Thymus (tissue), 11 donors: ENCODE data around the gene ZNRF1. TPM values are rescaled to one million over a fixed set of nuclear protein-coding genes. Genes with fewer than 3 reads are reported as not detected.

Experiments used
- DNase-seq, 9 donors: peaks; one replicate each; pipeline ENCODE4 v3.0.0-alpha.2; 2013; ENCODE audit warnings: low spot score in 9 of 9, low read depth in 6 of 9, missing footprints in 1 of 9
- H3K27ac ChIP-seq, 2 donors: one replicate each; pipeline ENCODE4 v1.5.1; 2013; ENCODE audit warnings: control low read depth in 1 of 2, low read depth in 1 of 2, low read length in 1 of 2, mild to moderate bottlenecking in 1 of 2, moderate library complexity in 1 of 2
- H3K27me3 ChIP-seq, 2 donors: one replicate each; pipeline ENCODE4 v1.5.1; 2013; ENCODE audit warnings: low read length in 1 of 2; ENCODE audit not compliant: control insufficient read depth in 2 of 2, insufficient read depth in 1 of 2
- H3K36me3 ChIP-seq, 2 donors: one replicate each; pipeline ENCODE4 v1.5.1; 2013; ENCODE audit warnings: low read length in 1 of 2, mild to moderate bottlenecking in 1 of 2, moderate library complexity in 1 of 2; ENCODE audit not compliant: control insufficient read depth in 2 of 2, insufficient read depth in 2 of 2
- H3K4me1 ChIP-seq, 2 donors: one replicate each; pipeline ENCODE4 v1.5.1; 2013; ENCODE audit warnings: low read length in 2 of 2; ENCODE audit not compliant: control insufficient read depth in 2 of 2, insufficient read depth in 2 of 2
- H3K4me3 ChIP-seq, 2 donors: one replicate each; pipeline ENCODE4 v1.5.1; 2013; ENCODE audit warnings: low read length in 2 of 2, control low read depth in 1 of 2, mild to moderate bottlenecking in 1 of 2
- H3K9me3 ChIP-seq, 2 donors: one replicate each; pipeline ENCODE4 v1.5.1; 2013; ENCODE audit warnings: low read length in 1 of 2, mild to moderate bottlenecking in 1 of 2; ENCODE audit not compliant: control insufficient read depth in 2 of 2, insufficient read depth in 1 of 2
- WGBS: extraction: QIAGEN DNeasy Blood & Tissue Kit; methylation state at CpG from one replicate; pipeline ENCODE4 v1.1.7; 2013; 5-methylcytosine and 5-hydroxymethylcytosine counted together
- polyA plus RNA-seq: library from polyadenylated mRNA; stranded (reverse); fragments of 200-250 nt; gene quantifications from one replicate; pipeline ENCODE4 v1.2.3, GENCODE V29; 2013
- total RNA-seq: library from RNA; stranded (reverse); fragments of 120-200 nt; gene quantifications from one replicate; pipeline ENCODE4 v1.2.4, GENCODE V29; 2013
- donor health status: healthy.

Gene ZNRF1
- total and polyA plus RNA-seq, 2 donors: 26.6 to 39.6 TPM

DNA sequence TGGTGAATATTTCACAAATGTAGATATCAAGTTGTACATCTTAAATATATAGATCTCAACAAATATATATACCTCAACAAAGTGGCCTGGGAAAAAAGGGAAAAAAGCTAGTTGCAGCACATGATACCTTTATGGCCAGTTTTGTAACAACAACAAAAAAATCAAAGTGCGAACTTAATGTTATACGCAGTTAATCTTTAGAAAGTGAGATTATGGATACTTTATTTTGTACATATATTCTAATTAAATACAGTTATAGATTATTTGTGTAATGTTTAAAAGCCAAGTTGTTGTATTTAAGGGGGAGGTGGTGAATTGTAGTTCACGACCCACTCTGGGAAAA is 149.1 kb downstream of the ZNRF1 start:
- DNase-seq: no peak

GRCh38 chr16:75148311-75149195 is 149.7 kb downstream of the ZNRF1 start, which contains the start of gene ZFP1:
TSS of gene ZFP1 (plus strand) at chr16:75148524. CDS start at chr16:75152952, 4,428 bp downstream.
- Histone ChIP-seq H3K4me1 (peaks cover 3 to 6% of the 10 kb centered on the region in 2 donors), H3K27ac (peak within 1 kb of the TSS; percentile 83 to 95), H3K27me3 (no peaks in the 10 kb centered on the region), H3K4me3 (peak within 1 kb of the TSS; percentile 69 to 94), H3K36me3 (peaks cover 5 to 14% of the 10 kb centered on the region in 2 donors), H3K9me3 (peaks cover 0 to 18% of the 10 kb centered on the region in 2 donors)
- under 1% methylated on average over 93 of the region's 93 CpGs for WGBS
- peak; percentile 82 to 97 (median 93) for DNase-seq

More for the DNA sequence above, 149.1 kb downstream of the ZNRF1 start:
- H3K27me3 ChIP-seq: no peaks in the 10 kb centered on the region
- peaks cover 5 to 9% of the 10 kb centered on the region in 2 donors for H3K36me3 ChIP-seq
- H3K4me3 ChIP-seq: no peak overlapping the region
- H3K27ac ChIP-seq: no peak overlapping the region
- H3K9me3 ChIP-seq: peaks cover 0 to 18% of the 10 kb centered on the region in 2 donors
- WGBS: 66% methylated on average over 3 of the region's 3 CpGs
- peaks cover 3 to 6% of the 10 kb centered on the region in 2 donors for H3K4me1 ChIP-seq

DNA sequence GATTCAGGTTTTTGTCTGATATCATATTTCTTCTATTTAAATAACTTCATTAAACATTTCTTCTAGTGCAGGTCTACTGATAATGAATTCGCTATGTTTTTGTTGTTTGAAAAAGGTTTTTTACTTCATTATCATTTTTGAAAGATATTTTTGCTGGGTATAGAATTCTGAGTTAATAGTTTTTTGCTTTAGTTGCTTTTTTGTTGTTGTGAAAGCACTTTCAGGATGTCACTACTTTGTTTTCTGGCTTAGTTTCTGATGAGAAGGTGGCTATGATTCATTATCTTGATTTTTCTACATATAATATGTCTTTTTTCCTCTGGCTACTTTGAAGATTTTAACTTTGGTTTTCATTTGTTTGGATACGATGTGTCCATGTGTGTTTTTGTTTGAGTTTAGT is 153.0 kb downstream of the ZNRF1 start:
- no peak overlapping the region for H3K27ac ChIP-seq
- peaks cover 3 to 6% of the 10 kb centered on the region in 2 donors for H3K4me1 ChIP-seq
- WGBS: 49% methylated on average over 2 of the region's 2 CpGs
- H3K9me3 ChIP-seq: peaks cover 0 to 20% of the 10 kb centered on the region in 2 donors
- H3K4me3 ChIP-seq: no peak overlapping the region
- peaks cover 18 to 31% of the 10 kb centered on the region in 2 donors for H3K36me3 ChIP-seq
- H3K27me3 ChIP-seq: no peaks in the 10 kb centered on the region
- no peak for DNase-seq

DNA sequence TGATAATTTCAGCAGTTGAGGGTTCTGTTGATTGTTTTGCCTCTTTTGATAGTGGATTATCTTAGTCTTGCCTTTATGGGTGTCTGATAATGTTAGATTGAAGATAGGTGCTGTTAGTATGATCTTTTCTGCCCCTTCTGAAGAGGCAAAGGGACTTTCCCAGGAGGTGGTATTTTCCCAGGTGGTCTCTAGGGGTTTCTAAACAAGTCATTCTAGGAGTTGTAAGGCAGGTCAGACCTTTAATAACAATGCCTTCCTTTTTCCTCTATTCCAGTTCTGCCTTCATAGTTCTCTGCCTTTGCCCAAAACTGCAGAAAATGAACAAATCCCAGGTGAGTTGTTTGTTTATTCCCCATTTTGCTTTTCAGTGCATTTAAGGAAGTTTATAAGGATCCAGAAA is 153.8 kb downstream of the ZNRF1 start:
- no peak for DNase-seq
- H3K4me3 ChIP-seq: no peak overlapping the region

DNA sequence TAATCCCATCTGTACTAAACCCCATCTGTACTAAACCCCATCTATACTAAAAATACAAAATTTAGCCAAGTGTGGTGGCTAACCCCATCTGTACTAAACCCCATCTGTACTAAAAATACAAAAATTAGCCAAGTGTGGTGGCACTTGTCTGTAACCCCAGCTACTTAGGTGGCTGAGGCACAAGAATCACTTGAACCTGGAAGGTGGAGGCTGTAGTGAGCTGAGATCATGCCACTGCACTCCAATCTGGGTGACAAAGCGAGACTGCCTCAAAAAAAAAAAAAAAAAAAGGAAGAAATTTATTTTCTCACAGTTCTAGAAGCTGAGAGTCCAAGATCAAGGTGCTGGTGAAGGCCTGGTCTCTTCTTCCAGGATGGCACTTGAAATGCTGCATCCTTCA is 161.6 kb downstream of the ZNRF1 start:
- Histone ChIP-seq H3K36me3 (peaks cover 33 to 40% of the 10 kb centered on the region in 2 donors), H3K27me3 (no peaks in the 10 kb centered on the region), H3K27ac (no peak overlapping the region), H3K4me1 (no peaks in the 10 kb centered on the region), H3K9me3 (peaks cover 3 to 14% of the 10 kb centered on the region in 2 donors), H3K4me3 (no peak overlapping the region)
- no peak for DNase-seq
- WGBS: 100% methylated on average over 1 of the region's 1 CpG

More for the DNA sequence above, 153.8 kb downstream of the ZNRF1 start:
- no peaks in the 10 kb centered on the region for H3K27me3 ChIP-seq
- peaks cover 3 to 6% of the 10 kb centered on the region in 2 donors for H3K4me1 ChIP-seq
- peaks cover 24 to 31% of the 10 kb centered on the region in 2 donors for H3K36me3 ChIP-seq
- no peak overlapping the region for H3K27ac ChIP-seq
- H3K9me3 ChIP-seq: peaks cover 0 to 20% of the 10 kb centered on the region in 2 donors

Other genes starting within 250 kb of the ZNRF1 start
- 2.0 TPM for gene FA2H, start 224.2 kb upstream of the ZNRF1 start, total RNA-seq
- gene FA2H, start 224.2 kb upstream of the ZNRF1 start, polyA plus RNA-seq: 2.9 TPM
- gene WDR59, start 13.9 kb upstream of the ZNRF1 start, total RNA-seq: 23.3 TPM
- gene WDR59, start 13.9 kb upstream of the ZNRF1 start, polyA plus RNA-seq: 55.9 TPM
- 0.99 TPM for gene LDHD, start 117.8 kb downstream of the ZNRF1 start, total RNA-seq
- 1.6 TPM for gene LDHD, start 117.8 kb downstream of the ZNRF1 start, polyA plus RNA-seq
- 26.5 TPM for gene ZFP1, start 149.5 kb downstream of the ZNRF1 start, total RNA-seq
- gene ZFP1, start 149.5 kb downstream of the ZNRF1 start, polyA plus RNA-seq: 10.8 TPM
- not detected for gene CTRB2, start 208.1 kb downstream of the ZNRF1 start, total RNA-seq
- gene CTRB2, start 208.1 kb downstream of the ZNRF1 start, polyA plus RNA-seq: 0.59 TPM
- gene CTRB1, start 220.0 kb downstream of the ZNRF1 start, total RNA-seq: 0.14 TPM
- 0.78 TPM for gene CTRB1, start 220.0 kb downstream of the ZNRF1 start, polyA plus RNA-seq